Neuronal stem cell (in vitro differentiated cells): ENCODE results near the gene ZDHHC24.

ENCODE experiments used
- DNase-seq: peaks from one replicate; pipeline ENCODE4 v3.0.0-alpha.2; 2013; ENCODE audit warnings: low spot score
- H2AFZ ChIP-seq: one replicate; pipeline ENCODE4 v1.6.1; 2013; ENCODE audit warnings: mild to moderate bottlenecking, low read length, inconsistent platforms
- H2AK5ac ChIP-seq: 2 replicates; pipeline ENCODE4 v1.6.1; 2013; ENCODE audit warnings: low read depth, mild to moderate bottlenecking, inconsistent platforms, low read length, moderate library complexity, mixed read lengths
- H2BK120ac ChIP-seq: 2 replicates; pipeline ENCODE4 v1.6.1; 2013; ENCODE audit warnings: low read depth, mild to moderate bottlenecking, inconsistent platforms, low read length, moderate library complexity, mixed read lengths
- H2BK12ac ChIP-seq: one replicate; pipeline ENCODE4 v1.6.1; 2013; ENCODE audit warnings: low read length, inconsistent platforms
- H2BK15ac ChIP-seq: 2 replicates; pipeline ENCODE4 v1.6.1; 2013; ENCODE audit warnings: mild to moderate bottlenecking, low read length, inconsistent platforms, mixed read lengths
- H2BK5ac ChIP-seq: one replicate; pipeline ENCODE4 v1.6.1; 2013; ENCODE audit warnings: inconsistent platforms, mild to moderate bottlenecking, low read length, moderate library complexity
- H3K14ac ChIP-seq: one replicate; pipeline ENCODE4 v1.6.1; 2013; ENCODE audit warnings: low read length, inconsistent platforms
- H3K18ac ChIP-seq: 2 replicates; pipeline ENCODE4 v1.6.1; 2013; ENCODE audit warnings: low read length, inconsistent platforms
- H3K23ac ChIP-seq: 2 replicates; pipeline ENCODE4 v1.6.1; 2013; ENCODE audit warnings: low read depth, mild to moderate bottlenecking, mixed read lengths, low read length, inconsistent platforms; ENCODE audit not compliant: poor library complexity
- H3K27ac ChIP-seq: replicated peaks from 3 replicates; pipeline ENCODE4 v1.5.1; 2013; ENCODE audit warnings: low read length, inconsistent platforms
- H3K27me3 ChIP-seq, 3 experiments: 2 replicates each; pipeline ENCODE4 v1.6.1; 2013; ENCODE audit warnings: low read length in 3 of 3, mild to moderate bottlenecking in 2 of 3, inconsistent platforms in 1 of 3, low read depth in 1 of 3, mixed read lengths in 1 of 3, moderate library complexity in 1 of 3; ENCODE audit not compliant: control insufficient read depth in 3 of 3, insufficient read depth in 3 of 3
- H3K36me3 ChIP-seq, 2 donors: replicated peaks in 1 of 2; 2 replicates each; pipeline ENCODE4 v1.6.1; 2013; ENCODE audit warnings: low read length in 2 of 2; ENCODE audit not compliant: control insufficient read depth in 2 of 2, insufficient read depth in 2 of 2
- H3K4ac ChIP-seq: 2 replicates; pipeline ENCODE4 v1.6.1; 2013; ENCODE audit warnings: inconsistent platforms, mild to moderate bottlenecking, low read length, moderate library complexity
- H3K4me1 ChIP-seq, 2 donors: 1 replicate in 1 of 2; 2 replicates in 1 of 2; pipeline ENCODE4 v1.6.1; 2013; ENCODE audit warnings: low read length in 2 of 2, low read depth in 1 of 2; ENCODE audit not compliant: control insufficient read depth in 2 of 2, insufficient read depth in 1 of 2
- H3K4me2 ChIP-seq: one replicate; pipeline ENCODE4 v1.6.1; 2013; ENCODE audit warnings: mild to moderate bottlenecking, low read length, inconsistent platforms; ENCODE audit not compliant: insufficient read depth, poor library complexity, severe bottlenecking
- H3K4me3 ChIP-seq, 2 donors: 2 replicates each; pipeline ENCODE4 v1.5.1; 2013; ENCODE audit warnings: low read length in 2 of 2, mild to moderate bottlenecking in 2 of 2, inconsistent platforms in 1 of 2, moderate library complexity in 1 of 2
- H3K79me1 ChIP-seq: one replicate; pipeline ENCODE4 v1.6.1; 2013; ENCODE audit warnings: low read depth, mild to moderate bottlenecking, inconsistent platforms, low read length, moderate library complexity
- H3K9ac ChIP-seq: one replicate; pipeline ENCODE4 v1.6.1; 2013; ENCODE audit warnings: mild to moderate bottlenecking, low read depth, low read length, inconsistent platforms; ENCODE audit not compliant: poor library complexity
- H3K9me3 ChIP-seq, 2 donors: replicated peaks in 1 of 2; 2 replicates each; pipeline versions ENCODE3 to v1.6.1; 2013; ENCODE audit warnings: low read length in 2 of 2, mild to moderate bottlenecking in 2 of 2, inconsistent platforms in 1 of 2, low read depth in 1 of 2, mixed read lengths in 1 of 2, moderate library complexity in 1 of 2; ENCODE audit not compliant: control insufficient read depth in 2 of 2, insufficient read depth in 1 of 2
- H4K8ac ChIP-seq: one replicate; pipeline ENCODE4 v1.6.1; 2013; ENCODE audit warnings: low read depth, mild to moderate bottlenecking, inconsistent platforms, low read length, moderate library complexity
- H4K91ac ChIP-seq: one replicate; pipeline ENCODE4 v1.6.1; 2013; ENCODE audit warnings: low read length, low read depth, mild to moderate bottlenecking, inconsistent platforms; ENCODE audit not compliant: poor library complexity
- WGBS, 2 donors: extraction: QIAGEN DNeasy Blood & Tissue Kit; methylation state at CpG; one replicate each; pipeline ENCODE4 v1.1.7; 2013; ENCODE audit warnings: missing lambda C conversion rate in 2 of 2, mixed read lengths in 1 of 2; ENCODE audit not compliant: insufficient read length in 2 of 2, insufficient replicate concordance in 1 of 2; ENCODE audit errors: extremely low coverage in 2 of 2; 5-methylcytosine and 5-hydroxymethylcytosine counted together

ZDHHC24 gene

GRCh38 chr11:66554602-66555001, 8.8 kb upstream of the ZDHHC24 start:
- no peak overlapping the region for H3K27ac ChIP-seq
- H3K4ac ChIP-seq = no peak overlapping the region
- H3K14ac ChIP-seq = no peak overlapping the region
- H2BK12ac ChIP-seq = no peak overlapping the region
- no peak overlapping the region for H3K4me3 ChIP-seq
- H3K9me3 ChIP-seq = no peaks in the 10 kb centered on the region
- WGBS, 2 donors = no CpG with 5 or more reads among the region's 5 CpGs
- H2AFZ ChIP-seq = no peak overlapping the region
- peak overlapping the region; percentile 71 for H2BK5ac ChIP-seq
- DNase-seq = no peak
- H2BK120ac ChIP-seq = no peak overlapping the region
- H3K36me3 ChIP-seq = no peaks in the 10 kb centered on the region
- peak overlapping the region; percentile 19 for H3K18ac ChIP-seq
- no peak overlapping the region for H2AK5ac ChIP-seq
- no peak overlapping the region for H3K23ac ChIP-seq
- no peaks in the 10 kb centered on the region for H3K79me1 ChIP-seq
- peaks cover 0 to 14% (median 0%) of the 10 kb centered on the region in 3 experiments for H3K27me3 ChIP-seq
- H4K91ac ChIP-seq = no peak overlapping the region
- H2BK15ac ChIP-seq = no peak overlapping the region
- peaks cover 0 to 4% of the 10 kb centered on the region in 2 donors for H3K4me1 ChIP-seq
- H3K4me2 ChIP-seq = no peak overlapping the region
- no peak overlapping the region for H4K8ac ChIP-seq
- H3K9ac ChIP-seq = no peak overlapping the region

GRCh38 chr11:66550887-66551286, 5.0 kb upstream of the ZDHHC24 start:
- no peak overlapping the region for H2BK5ac ChIP-seq
- H3K27me3 ChIP-seq = peaks cover 0 to 14% (median 0%) of the 10 kb centered on the region in 3 experiments
- no CpG with 5 or more reads among the region's 4 CpGs for WGBS, 2 donors
- H2AFZ ChIP-seq = no peak overlapping the region
- H3K14ac ChIP-seq = no peak overlapping the region
- peak overlapping the region; percentile 56 for H2AK5ac ChIP-seq
- H3K23ac ChIP-seq = no peak overlapping the region
- no peak overlapping the region for H3K27ac ChIP-seq
- H3K4me2 ChIP-seq = no peak overlapping the region
- no peaks in the 10 kb centered on the region for H3K36me3 ChIP-seq
- no peak overlapping the region for H2BK15ac ChIP-seq
- DNase-seq = no peak
- H3K4me1 ChIP-seq = peaks cover 10 to 26% of the 10 kb centered on the region in 2 donors
- H3K4me3 ChIP-seq = no peak overlapping the region
- H3K9ac ChIP-seq = no peak overlapping the region
- H3K4ac ChIP-seq = no peak overlapping the region
- no peaks in the 10 kb centered on the region for H3K9me3 ChIP-seq
- no peak overlapping the region for H4K8ac ChIP-seq
- H2BK12ac ChIP-seq = no peak overlapping the region
- H3K18ac ChIP-seq = no peak overlapping the region
- H4K91ac ChIP-seq = no peak overlapping the region
- no peaks in the 10 kb centered on the region for H3K79me1 ChIP-seq
- H2BK120ac ChIP-seq = no peak overlapping the region

- Histone ChIP-seq H2BK15ac (no peak overlapping the region), H3K36me3 (no peaks in the 10 kb centered on the region), H2AFZ (no peak overlapping the region), H3K9ac (no peak overlapping the region), H3K9me3 (no peaks in the 10 kb centered on the region), H4K8ac (no peak overlapping the region), H3K14ac (no peak overlapping the region), H3K4me2 (no peak overlapping the region), H4K91ac (no peak overlapping the region), H3K4ac (no peak overlapping the region), H3K4me3 (no peak overlapping the region), H3K27ac (no peak overlapping the region), H3K23ac (no peak overlapping the region), H2BK5ac (no peak overlapping the region), H3K18ac (no peak overlapping the region), H2AK5ac (no peak overlapping the region), H3K4me1 (peaks cover 10 to 26% of the 10 kb centered on the region in 2 donors), H2BK120ac (no peak overlapping the region), H2BK12ac (no peak overlapping the region), H3K27me3 (peaks cover 0 to 3% (median 0%) of the 10 kb centered on the region in 3 experiments), H3K79me1 (no peaks in the 10 kb centered on the region)
- no CpG with 5 or more reads among the region's 3 CpGs for WGBS, 2 donors
- no peak for DNase-seq
Measured at GRCh38 chr11:66549696-66550095, 3.8 kb upstream of the ZDHHC24 start.

GRCh38 chr11:66548774-66549630, 3.2 kb upstream of the ZDHHC24 start:
- Histone ChIP-seq H2BK12ac (peak overlapping the region; percentile 68), H3K36me3 (no peaks in the 10 kb centered on the region), H3K18ac (peak overlapping the region; percentile 76), H3K4ac (no peak overlapping the region), H2BK5ac (no peak overlapping the region), H3K9ac (peak overlapping the region; percentile 64), H3K14ac (peak overlapping the region; percentile 15), H2BK15ac (peak overlapping the region; percentile 50), H3K4me2 (no peak overlapping the region), H2BK120ac (no peak overlapping the region), H3K4me3 (no peak overlapping the region), H2AK5ac (peak overlapping the region; percentile 53), H4K91ac (peak overlapping the region; percentile 59), H4K8ac (no peak overlapping the region), H3K4me1 (peaks cover 14 to 26% of the 10 kb centered on the region in 2 donors), H3K9me3 (no peaks in the 10 kb centered on the region), H3K79me1 (no peaks in the 10 kb centered on the region), H3K23ac (peak overlapping the region; percentile 1), H3K27ac (peak overlapping the region; percentile 38), H2AFZ (no peak overlapping the region), H3K27me3 (no peaks in the 10 kb centered on the region)
- no CpG with 5 or more reads among the region's 16 CpGs for WGBS, 2 donors
- no peak for DNase-seq
